GM21723 (cell line): ENCODE data around the gene CEP68.
"Not testable (repeated sequence)": the region's sequence is repeated elsewhere in the genome, so short reads cannot be mapped to it uniquely, and the experiment has no call there.

ENCODE experiments used
- ATAC-seq: cut with Tn5 transposase; IDR thresholded peaks from one replicate; pipeline ENCODE4 v1.9.1; 2021; ENCODE audit warnings: mild to moderate bottlenecking, moderate library complexity; ENCODE audit not compliant: unreplicated experiment

The CEP68 gene

DNA sequence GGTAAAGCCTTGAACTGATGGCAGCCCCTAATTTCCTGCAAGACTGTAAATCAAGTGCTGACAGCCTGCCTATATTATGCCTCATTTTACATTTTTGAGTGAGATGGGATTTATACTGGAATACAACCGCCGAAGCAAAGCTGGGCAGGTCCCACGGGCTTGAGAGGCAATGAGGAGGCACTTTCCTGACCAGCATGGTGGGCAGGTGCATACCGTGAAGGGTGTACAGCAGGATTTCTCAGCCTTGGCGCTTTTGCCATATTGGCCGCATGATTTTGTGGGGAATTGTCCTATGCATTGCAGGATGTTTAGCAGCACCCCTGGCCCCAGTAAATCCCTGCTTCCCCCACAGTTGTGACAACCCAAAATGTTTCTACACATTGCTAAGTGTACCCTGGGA, 22.8 kb downstream of the CEP68 start:
- no peak for ATAC-seq

DNA sequence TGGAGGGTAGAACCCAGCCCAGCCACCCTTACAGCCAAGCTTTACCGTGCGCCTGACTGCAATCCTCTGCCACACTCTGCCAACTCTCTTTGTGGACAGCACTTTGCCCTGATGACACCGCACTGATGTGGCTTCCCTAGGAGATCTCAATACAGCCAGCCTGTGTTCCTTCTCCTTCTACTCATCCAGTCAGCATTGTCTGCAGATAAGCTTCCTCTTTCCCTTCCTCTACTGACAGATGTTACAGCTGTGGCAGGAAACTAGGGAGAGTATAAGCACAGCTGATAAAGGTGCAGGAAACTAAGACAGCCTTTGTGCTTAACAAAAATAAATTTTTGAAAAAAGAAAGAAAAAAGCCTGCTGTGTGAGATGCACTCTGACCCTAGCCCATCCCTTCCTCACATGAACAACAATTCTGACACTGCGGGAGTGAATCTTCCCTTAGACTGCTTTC, 25.0 kb downstream of the CEP68 start:
- no peak for ATAC-seq

DNA sequence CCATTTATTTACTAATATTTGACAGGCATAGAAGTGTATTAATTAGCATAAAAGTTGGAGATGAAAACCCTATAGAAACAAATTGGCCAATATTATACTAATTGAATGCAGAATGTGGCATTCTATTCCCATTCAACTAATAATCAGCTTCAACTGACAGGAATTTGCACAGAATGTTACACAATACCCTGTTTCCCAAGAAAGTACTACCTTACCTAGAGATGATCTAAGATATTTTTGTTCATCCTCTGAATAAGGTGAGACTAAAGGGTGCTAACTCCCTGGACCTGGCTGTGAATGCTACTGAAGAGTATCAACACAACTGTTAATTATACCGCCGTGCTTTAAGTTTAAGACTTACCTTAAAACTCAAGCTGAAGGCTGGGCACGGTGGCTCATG, 28.9 kb downstream of the CEP68 start:
- no peak for ATAC-seq

DNA sequence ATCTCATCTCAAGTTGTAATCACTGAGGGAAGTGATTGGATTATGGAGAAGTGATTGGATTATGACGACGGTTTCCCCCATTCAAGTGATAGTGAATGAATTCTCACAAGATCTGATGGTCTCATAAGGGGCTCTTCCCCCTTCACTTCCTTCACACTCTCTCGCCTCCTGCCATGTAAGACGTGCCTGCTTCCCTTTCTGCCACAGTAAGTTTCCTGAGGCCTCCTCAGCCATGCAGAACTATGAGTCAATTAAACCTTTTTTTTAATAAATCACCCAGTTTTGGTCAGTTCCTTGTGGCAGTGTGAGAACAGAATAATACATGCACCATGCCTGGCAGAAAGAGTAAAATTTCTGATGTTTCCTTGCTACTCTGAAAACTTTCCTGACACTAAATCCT, 36.6 kb downstream of the CEP68 start:
- ATAC-seq = no peak

DNA sequence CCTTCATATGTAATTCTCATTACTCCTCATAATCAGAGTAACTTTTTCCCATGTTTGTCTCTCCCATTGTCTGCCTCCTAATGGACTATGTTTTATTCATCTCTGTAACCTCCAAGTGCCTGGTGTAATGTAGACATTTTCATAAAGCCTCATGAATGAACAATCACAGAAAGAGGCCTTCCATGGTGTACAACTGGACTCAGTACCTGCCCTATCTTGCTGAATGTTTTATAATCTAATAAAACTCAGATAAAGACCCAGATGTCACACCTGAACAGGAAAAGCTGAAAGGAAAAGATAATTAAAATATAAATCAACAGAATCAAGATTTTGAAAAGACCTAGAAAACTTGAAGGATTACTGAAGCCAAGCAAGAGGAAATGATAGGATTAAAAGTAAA, 37.0 kb downstream of the CEP68 start:
- no peak for ATAC-seq

DNA sequence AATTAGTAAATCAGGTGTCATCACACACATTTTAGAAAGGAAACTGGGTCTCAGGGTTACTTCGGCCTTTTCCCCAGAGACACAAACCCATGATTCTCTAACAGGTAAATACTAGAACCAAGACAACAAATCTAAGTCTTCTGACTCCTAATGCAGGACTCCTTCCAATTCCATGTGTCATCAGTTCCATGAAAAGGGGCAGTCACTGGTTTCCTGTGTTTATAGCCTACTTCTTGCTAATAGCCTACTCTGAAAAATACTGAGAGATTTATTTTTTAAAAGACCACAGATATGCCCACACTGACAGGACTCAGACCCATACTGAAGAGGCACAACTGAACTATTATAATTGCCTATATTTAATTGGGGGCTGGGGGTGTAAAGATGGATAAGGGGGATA, 40.7 kb downstream of the CEP68 start:
- no peak for ATAC-seq

DNA sequence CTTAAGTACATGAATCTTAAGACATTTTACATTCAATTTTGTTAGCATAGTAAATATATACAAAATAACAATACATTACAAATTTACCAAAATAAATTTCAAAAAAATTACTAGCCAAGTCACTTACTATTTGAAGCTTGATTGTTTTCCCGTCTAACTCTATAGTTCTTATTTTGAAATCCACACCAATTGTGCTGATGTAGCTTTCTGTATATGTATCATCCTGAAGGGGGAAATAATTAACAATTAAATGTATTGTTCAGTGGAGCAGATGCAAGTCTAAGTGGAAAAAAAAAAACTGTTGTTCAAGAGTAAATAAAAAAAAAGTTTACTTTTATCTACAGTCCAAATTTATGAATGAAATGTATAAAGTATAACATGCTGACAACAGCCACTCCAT, 41.6 kb downstream of the CEP68 start:
- ATAC-seq = no peak

DNA sequence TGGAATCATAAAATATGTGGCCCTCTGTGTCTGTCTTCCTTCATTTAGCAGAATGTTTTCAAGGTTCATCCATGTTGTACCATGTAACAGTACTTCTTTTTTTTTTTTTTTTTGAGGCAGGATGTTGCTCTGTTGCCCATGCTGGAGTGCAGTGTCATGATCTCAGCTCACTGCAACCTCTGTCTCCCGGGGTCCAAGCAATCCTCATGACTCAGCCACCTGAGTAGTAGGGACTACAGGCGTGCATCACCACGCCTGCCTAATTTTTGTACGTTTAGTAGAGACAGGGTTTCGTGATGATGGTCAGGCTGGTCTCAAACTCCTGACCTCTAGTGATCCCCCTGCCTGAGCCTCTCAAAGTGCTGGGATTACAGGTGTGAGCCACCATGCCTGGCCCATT, 42.5 kb downstream of the CEP68 start:
- ATAC-seq = no peak

DNA sequence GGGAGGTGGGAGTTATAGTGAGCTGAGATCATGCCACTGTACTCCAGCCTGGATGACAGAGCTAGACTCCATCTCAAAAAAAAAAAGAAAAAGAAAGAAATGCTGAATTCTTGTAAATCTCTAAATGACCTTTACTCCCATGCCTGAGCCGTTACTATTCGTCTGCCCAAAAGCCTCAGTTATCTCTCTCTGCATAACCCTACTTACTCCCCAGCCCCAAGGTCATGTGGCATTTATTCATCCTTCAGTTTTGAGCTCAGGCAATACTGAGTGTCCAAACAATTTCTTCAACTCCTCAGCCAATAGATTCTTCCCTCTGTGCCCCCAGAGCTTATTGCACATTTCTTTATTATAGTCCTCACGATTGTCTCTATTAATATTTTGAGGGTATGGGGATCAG, 44.9 kb downstream of the CEP68 start:
- ATAC-seq = no peak

DNA sequence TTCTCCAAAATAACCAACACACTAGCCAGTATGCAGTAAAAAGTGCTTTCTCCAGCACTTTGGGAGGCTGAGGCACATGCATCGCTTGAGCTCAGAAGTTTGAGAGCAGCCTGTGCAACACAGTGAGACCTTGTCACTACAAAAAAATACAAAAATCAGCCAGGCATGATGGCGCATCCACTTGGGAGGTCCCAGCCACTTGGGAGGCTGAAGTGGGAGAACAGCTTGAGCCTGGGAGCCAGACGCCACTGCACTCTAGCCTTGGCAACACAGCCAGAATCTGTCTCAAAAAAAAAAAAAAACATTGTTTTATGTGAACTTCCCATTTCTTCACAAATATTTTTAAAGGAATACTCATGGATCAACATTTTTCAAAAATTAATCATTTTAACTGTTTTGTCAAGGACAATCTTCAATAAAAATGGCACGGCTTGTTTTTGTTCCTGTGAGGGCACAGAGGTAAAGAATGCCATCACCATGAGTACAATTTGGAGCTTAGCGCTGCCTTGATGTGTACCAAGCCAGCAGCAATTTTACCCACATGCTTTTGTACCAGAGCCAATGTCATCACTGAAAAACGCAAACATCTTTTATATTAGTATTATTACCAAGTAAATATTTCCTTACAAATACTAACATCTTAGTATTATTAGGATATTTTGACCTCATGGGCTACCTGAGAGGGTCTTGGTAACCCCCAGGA, 46.9 kb downstream of the CEP68 start:
- ATAC-seq = no peak

DNA sequence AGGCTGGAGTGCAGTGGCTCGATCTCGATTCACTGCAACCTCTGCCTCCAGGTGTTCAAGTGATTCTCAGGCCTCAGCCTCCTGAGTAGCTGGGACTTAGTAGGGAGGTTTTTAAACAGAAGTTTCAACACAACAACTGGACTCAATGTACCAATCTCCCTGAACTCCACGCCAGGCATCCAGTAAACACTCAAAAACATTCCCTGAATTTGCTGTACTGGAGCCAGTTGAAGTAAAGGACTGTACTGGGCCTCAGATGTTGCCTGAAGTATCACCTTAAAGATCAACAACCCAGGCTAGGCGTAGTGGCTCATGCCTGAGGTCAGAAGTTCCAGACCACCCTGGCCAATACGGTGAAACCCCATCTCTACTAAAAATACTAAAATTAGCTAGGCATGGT, 51.3 kb downstream of the CEP68 start:
- ATAC-seq = no peak

DNA sequence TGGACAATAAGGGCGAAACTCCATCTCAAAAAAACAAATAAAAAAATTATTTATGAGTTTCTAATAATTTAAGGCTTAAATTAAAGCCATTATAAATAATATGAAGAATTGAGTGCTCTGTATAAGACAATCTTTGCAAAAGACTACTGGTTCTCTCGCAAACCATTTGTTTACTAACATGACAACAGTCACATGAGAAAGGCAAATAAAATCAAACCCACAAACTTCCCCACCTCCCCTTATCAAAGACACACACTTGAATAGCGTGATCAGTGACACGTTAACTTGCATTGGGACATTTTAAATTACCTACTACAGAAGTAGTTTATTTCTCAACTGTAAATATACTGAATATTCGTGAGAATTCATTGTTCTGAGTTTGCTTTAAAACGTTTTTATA, 52.6 kb downstream of the CEP68 start:
- no peak for ATAC-seq

DNA sequence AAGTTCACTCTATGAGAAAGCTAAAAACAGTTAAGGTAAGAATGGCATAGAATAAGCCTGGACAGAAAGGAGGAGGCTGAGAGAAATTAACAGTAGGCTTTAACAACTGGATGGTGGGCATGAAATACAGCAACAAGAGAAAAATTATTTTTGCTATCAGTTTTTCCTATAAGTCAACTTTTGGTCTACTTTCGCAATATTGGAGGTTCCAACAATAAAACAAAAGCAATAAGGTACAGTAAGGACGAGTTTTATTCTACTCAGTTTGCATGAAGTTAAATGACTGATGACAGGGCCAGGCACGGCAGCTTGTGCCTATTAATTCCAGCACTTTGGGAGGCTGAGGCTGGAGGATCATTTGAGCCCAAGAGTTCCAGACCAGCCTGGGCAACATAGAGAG, 56.4 kb downstream of the CEP68 start:
- ATAC-seq = no peak

DNA sequence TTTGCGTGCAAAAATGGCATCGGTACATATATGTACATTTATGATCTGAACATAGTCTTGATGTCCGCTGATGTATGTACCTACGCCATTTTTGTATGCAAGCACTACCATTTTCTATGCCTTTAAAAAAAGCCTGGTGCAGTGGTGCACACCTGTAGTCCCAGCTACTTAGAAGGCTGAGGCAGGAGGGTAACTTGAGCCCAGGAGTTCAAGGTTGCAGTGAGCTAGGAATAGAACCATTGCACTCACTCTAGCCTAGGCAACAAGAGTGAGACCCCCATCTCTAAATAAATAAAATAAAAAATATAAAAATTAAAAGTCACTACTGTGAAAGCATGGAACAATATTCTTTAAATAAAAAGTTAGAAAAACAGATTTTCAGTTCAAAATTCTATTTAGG, 57.0 kb downstream of the CEP68 start:
- ATAC-seq = no peak

DNA sequence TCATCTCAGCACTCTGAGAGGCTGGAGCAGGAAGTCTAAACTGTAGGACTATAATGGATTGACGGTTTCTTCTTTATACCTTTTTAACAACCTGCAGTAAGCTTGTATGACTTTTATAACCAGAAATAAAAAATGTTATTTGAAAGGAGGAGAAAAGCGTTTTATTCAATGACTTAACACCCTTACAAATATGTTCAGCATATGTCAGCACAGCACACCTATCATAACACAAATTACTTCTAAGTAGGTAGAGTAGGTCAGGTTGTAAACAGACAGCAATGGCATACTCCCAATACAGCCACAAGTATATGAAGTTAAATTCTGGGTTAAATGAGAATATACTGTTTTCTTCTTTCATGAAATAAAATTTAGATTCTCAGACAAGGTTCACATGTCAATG, 57.6 kb downstream of the CEP68 start:
- ATAC-seq = no peak

DNA sequence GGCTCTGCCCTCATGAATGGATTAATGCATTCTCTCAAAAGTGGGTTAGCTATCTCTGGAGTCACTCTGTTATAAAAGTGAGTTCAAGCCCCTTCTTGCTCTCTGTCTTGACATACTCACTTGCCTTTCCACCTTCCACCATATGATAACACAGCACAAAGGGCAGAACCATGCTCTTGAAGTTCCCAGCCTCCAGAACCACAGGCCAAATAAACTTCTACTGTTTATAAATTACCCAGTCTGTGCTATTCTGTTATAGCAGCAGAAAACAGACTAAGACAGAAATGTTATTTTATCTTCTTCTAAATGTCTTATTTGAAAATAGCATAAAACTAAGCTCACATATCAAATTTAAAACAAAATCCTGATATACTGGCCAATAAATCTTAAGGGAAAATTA, 58.7 kb downstream of the CEP68 start:
- no peak for ATAC-seq

DNA sequence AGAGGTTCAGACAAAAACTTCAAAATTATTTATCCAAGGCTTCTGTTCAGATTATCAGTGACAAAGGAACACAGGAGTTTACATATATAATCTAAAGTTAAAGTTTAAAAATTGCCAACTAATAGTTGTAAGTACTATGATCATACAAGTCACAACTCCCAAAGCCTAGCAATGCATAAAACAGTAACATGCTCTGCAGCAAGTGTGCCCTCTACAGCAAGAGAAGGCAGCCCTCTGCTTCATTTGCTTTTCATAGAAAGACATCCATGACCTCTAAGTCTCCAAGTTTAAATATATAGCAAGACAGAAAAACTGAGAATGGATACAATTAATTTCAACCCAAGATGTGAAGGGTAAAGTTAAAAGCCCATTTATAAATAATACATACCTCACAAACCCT, 60.4 kb downstream of the CEP68 start:
- no peak for ATAC-seq

DNA sequence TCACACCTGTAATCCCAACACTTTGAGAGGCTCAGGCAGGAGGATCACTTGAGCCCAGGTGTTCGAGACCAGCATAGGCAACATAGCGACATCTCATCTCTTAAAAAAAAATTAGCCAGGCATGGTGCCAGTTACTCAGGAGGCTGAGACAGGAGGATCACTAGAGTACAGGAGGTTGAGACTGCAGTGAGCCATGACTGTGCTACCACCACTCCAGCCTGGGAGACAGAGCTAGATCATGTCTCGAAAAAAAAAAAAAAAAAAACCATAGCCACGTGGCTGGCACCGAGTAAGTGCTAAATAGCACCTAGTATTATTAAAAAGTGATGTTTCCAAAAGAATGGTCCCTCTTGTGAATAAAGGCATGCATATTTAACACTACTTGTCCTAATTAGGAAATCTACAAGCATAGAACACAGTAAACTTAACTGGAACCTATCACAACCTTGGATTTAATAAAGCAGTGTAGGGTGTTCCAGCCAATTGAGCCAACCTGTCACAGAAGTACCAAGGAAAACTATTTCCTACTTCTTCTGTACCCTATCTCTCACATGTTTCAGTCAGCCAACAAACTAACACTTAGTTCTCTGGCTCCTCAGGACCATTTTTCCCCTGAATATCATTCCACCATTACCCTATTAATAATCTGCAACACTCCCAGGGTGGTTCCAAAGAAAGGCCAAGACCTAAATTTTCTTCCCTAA, 64.9 kb downstream of the CEP68 start:
- no peak for ATAC-seq

DNA sequence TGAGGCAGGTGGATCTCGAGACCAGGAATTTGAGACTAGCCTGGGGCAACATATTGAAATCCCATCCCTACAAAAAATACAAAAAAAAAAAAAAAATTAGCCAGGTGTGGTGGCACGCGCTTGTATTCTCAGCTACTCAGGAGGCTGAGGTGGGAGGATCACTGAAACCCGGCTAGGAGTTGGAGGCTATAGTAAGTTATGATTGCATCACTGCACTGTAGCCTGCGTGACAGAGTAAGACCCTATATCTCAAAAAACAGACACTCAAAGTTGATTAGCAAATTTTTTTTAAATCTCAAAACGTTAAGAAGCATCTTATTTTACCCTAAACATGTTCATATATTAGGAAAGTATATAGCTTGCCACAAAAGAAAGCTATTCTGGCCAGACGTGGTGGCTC, 66.1 kb downstream of the CEP68 start:
- ATAC-seq = no peak

DNA sequence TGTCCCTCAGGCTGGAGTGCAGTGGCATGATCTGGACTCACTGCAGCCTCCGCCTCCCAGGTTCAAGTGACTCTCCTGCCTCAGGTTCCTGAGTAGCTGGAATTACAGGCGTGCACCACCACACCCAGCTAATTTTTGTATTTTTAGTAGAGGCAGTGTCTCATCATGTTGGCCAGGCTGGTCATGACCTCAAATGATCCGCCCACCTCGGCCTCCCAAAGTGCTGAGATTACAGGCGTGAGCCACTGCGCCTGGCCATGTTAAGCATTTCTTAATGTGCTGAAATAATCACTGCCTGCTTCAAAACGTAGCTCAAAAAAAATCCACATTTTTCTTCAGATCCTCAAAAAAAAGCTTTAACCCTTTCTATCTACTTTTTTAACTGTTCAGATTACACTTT, 69.2 kb downstream of the CEP68 start:
- not testable (repeated sequence) for ATAC-seq

DNA sequence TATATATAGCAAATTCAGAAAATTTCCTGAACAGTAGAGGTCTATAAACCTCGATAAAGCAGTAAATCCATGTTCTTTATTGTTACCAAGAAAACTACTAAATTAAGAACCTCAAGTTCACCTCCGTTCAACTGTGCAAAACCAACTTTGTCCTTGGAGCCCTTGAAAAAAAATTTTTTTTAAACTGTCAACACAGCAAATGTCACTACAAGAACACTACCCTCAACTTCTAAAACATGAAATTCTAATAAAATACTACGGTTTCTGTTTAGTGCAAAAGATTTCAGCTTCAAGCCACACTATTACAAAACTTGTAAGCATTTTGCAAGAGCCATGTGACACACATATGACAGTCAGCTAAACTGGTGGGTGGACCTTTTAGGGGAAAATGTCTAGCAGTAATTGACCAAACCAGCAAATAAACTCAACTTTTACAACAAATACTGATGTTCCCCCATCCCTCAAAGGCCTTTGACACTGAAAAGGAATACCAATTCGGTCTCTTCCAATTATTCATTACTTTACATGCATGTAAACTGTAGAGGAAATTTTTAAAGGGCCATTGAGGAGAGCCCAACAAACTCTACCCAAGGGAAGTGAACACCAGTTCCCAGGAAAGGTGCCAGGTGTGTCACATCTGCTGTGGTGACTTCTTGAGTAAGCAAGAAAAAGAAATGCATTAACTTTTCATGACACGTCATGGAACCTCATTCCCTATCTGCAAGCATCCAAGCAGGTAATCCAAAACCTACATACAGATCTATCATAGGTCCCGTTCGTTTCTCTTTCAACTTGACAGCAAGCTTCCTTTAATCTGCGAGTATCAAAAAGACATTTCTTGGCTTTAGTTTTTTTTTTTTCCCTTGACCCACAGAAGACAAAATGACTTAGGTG, 72.3 kb downstream of the CEP68 start:
- ATAC-seq = no peak
